H1 (cell line): Measurements from ENCODE around the gene MBD3L2B. TPM values are rescaled to one million over a fixed set of nuclear protein-coding genes. Genes with fewer than 3 reads are reported as not detected.
"Not testable (repeated sequence)": the region's sequence is repeated elsewhere in the genome, so short reads cannot be mapped to it uniquely, and the experiment has no call there.

Experiments used
- CTCF ChIA-PET: fragments of 300-600 bp; sonication (Branson Sonifier 250); formaldehyde crosslinking; loops from one replicate; lab custom pipeline; 2021; ENCODE audit not compliant: partially characterized antibody; lab: Charles Lee
- POLR2A ChIA-PET: fragments of 300-600 bp; sonication (Branson Sonifier 250); formaldehyde crosslinking; loops from one replicate; lab custom pipeline; 2021; ENCODE audit warnings: inconsistent platforms; ENCODE audit not compliant: partially characterized antibody; lab: Charles Lee
- DNase-seq, 2 experiments: peaks; one replicate each; pipeline versions ENCODE4 v3.0.0 to v3.0.0-alpha.2; 2010 to 2022; ENCODE audit warnings: low spot score in 2 of 2, low read depth in 1 of 2, mixed read lengths in 1 of 2
- FAIRE-seq: peaks from 2 replicates; lab custom pipeline; 2011; peaks lifted over from hg19 to GRCh38; lab: Jason Lieb, UNC
- H2AFZ ChIP-seq: 2 replicates; pipeline ENCODE4 v1.8.1; 2012; ENCODE audit warnings: low read length, inconsistent platforms
- H2AK5ac ChIP-seq: 2 replicates; pipeline ENCODE4 v1.6.1; 2013; ENCODE audit warnings: low read depth, low read length
- H2BK120ac ChIP-seq: replicated peaks from 2 replicates; pipeline ENCODE3; 2013; ENCODE audit warnings: low read depth, low read length, inconsistent platforms
- H2BK12ac ChIP-seq: 2 replicates; pipeline ENCODE4 v1.6.1; 2013; ENCODE audit warnings: low read depth, low read length
- H2BK15ac ChIP-seq: 2 replicates; pipeline ENCODE4 v1.6.1; 2013; ENCODE audit warnings: low read length
- H2BK20ac ChIP-seq: 2 replicates; pipeline ENCODE4 v1.6.1; 2013; ENCODE audit warnings: low read length
- H2BK5ac ChIP-seq: 2 replicates; pipeline ENCODE4 v1.6.1; 2013; ENCODE audit warnings: low read depth, low read length
- H3K14ac ChIP-seq: 2 replicates; pipeline ENCODE4 v1.6.1; 2013; ENCODE audit warnings: inconsistent platforms; ENCODE audit not compliant: insufficient read length
- H3K18ac ChIP-seq: 2 replicates; pipeline ENCODE4 v1.6.1; 2013; ENCODE audit warnings: low read length; ENCODE audit errors: extremely low read depth
- H3K23ac ChIP-seq: 2 replicates; pipeline ENCODE4 v1.6.1; 2013; ENCODE audit warnings: inconsistent platforms; ENCODE audit not compliant: insufficient read length
- H3K23me2 ChIP-seq: 2 replicates; pipeline ENCODE4 v1.6.1; 2013; ENCODE audit warnings: low read depth, low read length
- H3K27ac ChIP-seq: 2 replicates; pipeline ENCODE4 v1.6.1; 2011; ENCODE audit warnings: low read depth, low read length, inconsistent platforms
- H3K27me3 ChIP-seq, 4 experiments: replicated peaks in 1 of 4; 1 replicate in 1 of 4; 2 replicates in 3 of 4; pipeline versions ENCODE4 v1.6.1 to v1.8.1; 2011 to 2013; ENCODE audit warnings: low read length in 3 of 4, mild to moderate bottlenecking in 3 of 4, inconsistent platforms in 2 of 4, mixed read lengths in 2 of 4, moderate library complexity in 1 of 4; ENCODE audit not compliant: control insufficient read depth in 3 of 4, insufficient read depth in 3 of 4; ENCODE audit errors: extremely low read depth in 1 of 4
- H3K36me3 ChIP-seq, 4 experiments: 2 replicates each; pipeline versions ENCODE4 v1.6.1 to v1.8.1; 2011 to 2013; ENCODE audit warnings: mild to moderate bottlenecking in 4 of 4, low read length in 3 of 4, moderate library complexity in 2 of 4, control low read depth in 1 of 4, inconsistent platforms in 1 of 4; ENCODE audit not compliant: insufficient read depth in 4 of 4, control insufficient read depth in 2 of 4
- H3K4ac ChIP-seq: replicated peaks from 2 replicates; pipeline ENCODE3; 2013; ENCODE audit warnings: low read length, low read depth, mixed read lengths, inconsistent platforms; ENCODE audit not compliant: insufficient read length
- H3K4me1 ChIP-seq, 4 experiments: replicated peaks in 1 of 4; 1 replicate in 1 of 4; 2 replicates in 3 of 4; pipeline versions ENCODE4 v1.6.1 to v1.8.1; 2011 to 2013; ENCODE audit warnings: low read length in 3 of 4, inconsistent platforms in 2 of 4, mixed read lengths in 1 of 4; ENCODE audit not compliant: insufficient read depth in 4 of 4, control insufficient read depth in 3 of 4
- H3K4me2 ChIP-seq, 2 experiments: 2 replicates each; pipeline versions ENCODE4 v1.6.1 to v1.8.1; 2011 to 2013; ENCODE audit warnings: low read depth in 2 of 2, low read length in 2 of 2, control low read depth in 1 of 2, inconsistent platforms in 1 of 2, mild to moderate bottlenecking in 1 of 2; ENCODE audit not compliant: insufficient read depth in 1 of 2
- H3K4me3 ChIP-seq, 4 experiments: fragments of 200-600, 300-600 bp in 1 of 4; sonication (generic), shearing (Covaris generic), sonication (Bioruptor Twin) in 1 of 4; 2 replicates each; pipeline versions ENCODE4 v1.5.1 to v1.8.1; 2011 to 2016; ENCODE audit warnings: low read length in 4 of 4, low read depth in 3 of 4, control low read depth in 2 of 4, inconsistent platforms in 2 of 4, mild to moderate bottlenecking in 2 of 4, mixed read lengths in 1 of 4, moderate library complexity in 1 of 4; ENCODE audit not compliant: insufficient read depth in 2 of 4; ENCODE audit errors: extremely low read depth in 1 of 4
- H3K56ac ChIP-seq: replicated peaks from 2 replicates; pipeline ENCODE3; 2013; ENCODE audit warnings: low read depth, mild to moderate bottlenecking, mixed read lengths, low read length, inconsistent platforms; ENCODE audit not compliant: insufficient read length
- H3K79me1 ChIP-seq: 2 replicates; pipeline ENCODE4 v1.6.1; 2013; ENCODE audit warnings: low read depth, low read length, control low read depth
- H3K79me2 ChIP-seq, 2 experiments: 2 replicates each; pipeline versions ENCODE4 v1.6.1 to v1.8.1; 2012 to 2013; ENCODE audit warnings: low read length in 2 of 2, mild to moderate bottlenecking in 2 of 2, inconsistent platforms in 1 of 2; ENCODE audit not compliant: insufficient read depth in 2 of 2, control insufficient read depth in 1 of 2
- H3K9ac ChIP-seq, 4 experiments: replicated peaks in 1 of 4; 1 replicate in 1 of 4; 2 replicates in 3 of 4; pipeline versions ENCODE4 v1.6.1 to v1.8.1; 2011 to 2013; ENCODE audit warnings: low read depth in 3 of 4, low read length in 3 of 4, control low read depth in 2 of 4, mild to moderate bottlenecking in 2 of 4, moderate library complexity in 2 of 4, inconsistent platforms in 1 of 4; ENCODE audit errors: extremely low read depth in 1 of 4
- H3K9me3 ChIP-seq, 2 experiments: 2 replicates each; pipeline versions ENCODE4 v1.6.1 to v1.8.1; 2012 to 2013; ENCODE audit warnings: mild to moderate bottlenecking in 2 of 2, moderate library complexity in 2 of 2, control low read depth in 1 of 2, inconsistent platforms in 1 of 2, low read depth in 1 of 2, low read length in 1 of 2, mixed read lengths in 1 of 2; ENCODE audit not compliant: insufficient read depth in 2 of 2
- H4K20me1 ChIP-seq, 2 experiments: replicated peaks in 1 of 2; 2 replicates each; pipeline versions ENCODE3 to v1.8.1; 2011 to 2013; ENCODE audit warnings: inconsistent platforms in 2 of 2, low read length in 2 of 2, mild to moderate bottlenecking in 1 of 2; ENCODE audit not compliant: insufficient read depth in 2 of 2, control insufficient read depth in 1 of 2
- H4K5ac ChIP-seq: 2 replicates; pipeline ENCODE4 v1.6.1; 2013; ENCODE audit warnings: low read length, low read depth, mixed read lengths, inconsistent platforms; ENCODE audit not compliant: insufficient read length
- H4K8ac ChIP-seq: 2 replicates; pipeline ENCODE4 v1.8.0; 2013; ENCODE audit warnings: mild to moderate bottlenecking, moderate library complexity, low read length, inconsistent platforms; ENCODE audit not compliant: insufficient read depth; ENCODE audit errors: extremely low read depth
- H4K91ac ChIP-seq: replicated peaks from 2 replicates; pipeline ENCODE3; 2013; ENCODE audit warnings: low read length, mixed read lengths, inconsistent platforms; ENCODE audit not compliant: insufficient read length
- WGBS, 2 experiments: shearing (Covaris generic) in 1 of 2; methylation state at CpG; one replicate each; pipeline versions ENCODE4 v1.1.6 to v1.1.7; 2013 to 2015; ENCODE audit warnings: low lambda C conversion rate in 2 of 2, mixed read lengths in 2 of 2, inconsistent platforms in 1 of 2, low coverage in 1 of 2, missing lambda C conversion rate in 1 of 2; ENCODE audit not compliant: insufficient replicate concordance in 2 of 2, insufficient coverage in 1 of 2, insufficient read length in 1 of 2; ENCODE audit errors: extremely low coverage in 1 of 2, missing lambda C conversion rate in 1 of 2; 5-methylcytosine and 5-hydroxymethylcytosine counted together
- polyA plus RNA-seq, 7 experiments: library from polyadenylated mRNA; depleted of rRNA in 3 of 7; stranded (reverse) in 5 of 7; unstranded in 2 of 7; fragments of >200 nt in 5 of 7; fragments of 200-250 nt in 2 of 7; gene quantifications; 1 replicate in 5 of 7; 2 replicates in 1 of 7; 4 replicates in 1 of 7; pipeline versions ENCODE4 v1.2.1 to v1.2.3, GENCODE V29; 2011 to 2013; ENCODE audit warnings: missing spikeins in 2 of 7, mixed read lengths in 2 of 7
- total RNA-seq: library from RNA; stranded (reverse); fragmentation: NEBNext Ultra II Directional; extraction: Animal tissue kit (Norgen Biotek cat#: 25700); gene quantifications from 2 replicates; pipeline ENCODE4 v1.2.1, GENCODE V29; 2021

Gene MBD3L2B
- total and polyA plus RNA-seq, 2 of the 8 experiments (the other 6 are each of a cell fraction or from before 2014, with no cell fraction given): not detected

DNA sequence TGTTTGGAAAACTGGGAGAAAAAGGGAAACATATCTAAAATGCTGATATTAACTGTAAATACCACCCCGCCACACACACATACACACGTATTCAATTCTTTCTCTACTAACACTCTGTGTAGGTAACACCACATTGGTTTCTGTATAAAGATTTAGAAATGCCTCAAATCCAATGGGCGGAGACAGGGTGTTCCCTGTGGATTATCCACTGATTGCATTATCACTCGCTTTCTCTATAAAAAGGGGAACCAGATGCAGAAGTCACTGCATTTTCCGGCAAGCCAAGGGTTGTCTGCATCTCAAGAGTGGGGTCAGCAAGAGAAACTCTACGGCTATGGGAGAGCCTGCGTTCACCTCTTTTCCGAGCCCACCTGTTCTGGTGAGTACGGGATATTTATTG lies 9.0 kb upstream of the MBD3L2B start, which contains the start of gene MBD3L5:
Gene MBD3L5 (plus strand): TSS at position 301 of the 400 bp plus-strand sequence. CDS start 34 bp downstream, at position 335.
- H3K79me1 ChIP-seq, H3K36me3 ChIP-seq: not testable (repeated sequence)

GRCh38 chr19:7028790-7029189 lies 7.6 kb upstream of the MBD3L2B start:
- H2BK15ac ChIP-seq, H2BK20ac ChIP-seq, POLR2A ChIA-PET, H4K91ac ChIP-seq, H3K18ac ChIP-seq, H3K14ac ChIP-seq, H3K79me1 ChIP-seq, DNase-seq, H3K23me2 ChIP-seq, H2BK12ac ChIP-seq, H2AFZ ChIP-seq, H2BK120ac ChIP-seq, CTCF ChIA-PET, H4K20me1 ChIP-seq, H3K4me2 ChIP-seq, H3K56ac ChIP-seq, H3K9me3 ChIP-seq, H3K27ac ChIP-seq, H4K8ac ChIP-seq, H3K4me3 ChIP-seq, H3K27me3 ChIP-seq, FAIRE-seq, H2AK5ac ChIP-seq, H3K23ac ChIP-seq, H4K5ac ChIP-seq, H3K79me2 ChIP-seq, H3K36me3 ChIP-seq, H3K4me1 ChIP-seq, H2BK5ac ChIP-seq, H3K4ac ChIP-seq, H3K9ac ChIP-seq: not testable (repeated sequence)
- WGBS, 2 experiments: no CpG with 5 or more reads among the region's 1 CpG

More for the DNA sequence above, 9.0 kb upstream of the MBD3L2B start, which contains the start of gene MBD3L5:
- H2BK120ac ChIP-seq, H3K14ac ChIP-seq, H2AFZ ChIP-seq, H3K79me2 ChIP-seq, H4K91ac ChIP-seq, H4K5ac ChIP-seq, H3K23me2 ChIP-seq, H2BK15ac ChIP-seq, DNase-seq, H2BK12ac ChIP-seq, H3K18ac ChIP-seq, H3K27me3 ChIP-seq, H3K56ac ChIP-seq, CTCF ChIA-PET, H3K9ac ChIP-seq, H3K4ac ChIP-seq, H4K8ac ChIP-seq, POLR2A ChIA-PET, FAIRE-seq, H3K23ac ChIP-seq, H3K4me1 ChIP-seq, H3K4me3 ChIP-seq, H2BK20ac ChIP-seq, H2BK5ac ChIP-seq, H2AK5ac ChIP-seq, H4K20me1 ChIP-seq, H3K27ac ChIP-seq, H3K4me2 ChIP-seq, H3K9me3 ChIP-seq: not testable (repeated sequence)
- WGBS, 2 experiments: no CpG with 5 or more reads among the region's 9 CpGs
